H7 (cell line): Measurements from ENCODE around the gene LIMS3. TPM values are rescaled to one million over a fixed set of nuclear protein-coding genes. Genes with fewer than 3 reads are reported as not detected.
"Not testable (repeated sequence)": the region's sequence is repeated elsewhere in the genome, so short reads cannot be mapped to it uniquely, and the experiment has no call there.

Source experiments
- DNase-seq: peaks from one replicate; pipeline ENCODE4 v3.0.0; 2012
- H3K27me3 ChIP-seq: 2 replicates; pipeline ENCODE4 v1.6.0; 2011; ENCODE audit warnings: mild to moderate bottlenecking, low read length; ENCODE audit not compliant: control insufficient read depth, insufficient read depth
- H3K36me3 ChIP-seq: replicated peaks from 2 replicates; pipeline ENCODE4 v1.5.1; 2011; ENCODE audit warnings: low read length; ENCODE audit not compliant: control insufficient read depth, insufficient read depth
- H3K4me3 ChIP-seq: 2 replicates; pipeline ENCODE4 v1.5.1; 2011; ENCODE audit warnings: low read depth, mild to moderate bottlenecking, control low read depth, low read length, moderate library complexity; ENCODE audit not compliant: insufficient read depth
- total RNA-seq: library from RNA; depleted of rRNA; stranded (reverse); fragments of >200 nt; shearing (Covaris generic); gene quantifications from 2 replicates; pipeline ENCODE4 v1.2.3, GENCODE V29; 2014

The LIMS3 gene
- total RNA-seq, 1 experiment from 2014 or later, result not detected

GRCh38 chr2:109910789-109911188 lies 12.3 kb downstream of the LIMS3 start:
- DNase-seq, H3K36me3 ChIP-seq, H3K4me3 ChIP-seq, H3K27me3 ChIP-seq: not testable (repeated sequence)

GRCh38 chr2:109913911-109914310 lies 15.4 kb downstream of the LIMS3 start:
- DNase-seq, H3K4me3 ChIP-seq, H3K27me3 ChIP-seq, H3K36me3 ChIP-seq: not testable (repeated sequence)

- not testable (repeated sequence) for DNase-seq, H3K4me3 ChIP-seq, H3K27me3 ChIP-seq, H3K36me3 ChIP-seq
Observed at GRCh38 chr2:109914552-109914951, 16.1 kb downstream of the LIMS3 start.

GRCh38 chr2:109915830-109916229 lies 17.3 kb downstream of the LIMS3 start:
- not testable (repeated sequence) for DNase-seq, H3K4me3 ChIP-seq, H3K36me3 ChIP-seq, H3K27me3 ChIP-seq

GRCh38 chr2:109920162-109920561 lies 21.7 kb downstream of the LIMS3 start:
- H3K36me3 ChIP-seq, H3K4me3 ChIP-seq, H3K27me3 ChIP-seq, DNase-seq: not testable (repeated sequence)

GRCh38 chr2:109921543-109922384 lies 23.3 kb downstream of the LIMS3 start:
- not testable (repeated sequence) for H3K27me3 ChIP-seq, H3K36me3 ChIP-seq, DNase-seq, H3K4me3 ChIP-seq

- H3K4me3 ChIP-seq, DNase-seq, H3K27me3 ChIP-seq, H3K36me3 ChIP-seq: not testable (repeated sequence)
Observed at GRCh38 chr2:109924481-109924880, 26.0 kb downstream of the LIMS3 start.

GRCh38 chr2:109927803-109928202 lies 29.3 kb downstream of the LIMS3 start:
- not testable (repeated sequence) for H3K36me3 ChIP-seq, DNase-seq, H3K4me3 ChIP-seq, H3K27me3 ChIP-seq

- not testable (repeated sequence) for H3K36me3 ChIP-seq, H3K27me3 ChIP-seq, H3K4me3 ChIP-seq, DNase-seq
Observed at GRCh38 chr2:109929222-109929621, 30.7 kb downstream of the LIMS3 start.

- not testable (repeated sequence) for H3K27me3 ChIP-seq, DNase-seq, H3K4me3 ChIP-seq, H3K36me3 ChIP-seq
Observed at GRCh38 chr2:109936534-109936933, 38.0 kb downstream of the LIMS3 start.

GRCh38 chr2:109945362-109945761 lies 46.9 kb downstream of the LIMS3 start:
- not testable (repeated sequence) for H3K4me3 ChIP-seq, H3K27me3 ChIP-seq, H3K36me3 ChIP-seq, DNase-seq

- H3K4me3 ChIP-seq, H3K36me3 ChIP-seq, H3K27me3 ChIP-seq, DNase-seq: not testable (repeated sequence)
Observed at GRCh38 chr2:109947262-109947958, 48.9 kb downstream of the LIMS3 start.

- not testable (repeated sequence) for H3K27me3 ChIP-seq, H3K36me3 ChIP-seq, DNase-seq, H3K4me3 ChIP-seq
Observed at GRCh38 chr2:109947959-109948520, 49.6 kb downstream of the LIMS3 start.

- H3K27me3 ChIP-seq, H3K4me3 ChIP-seq, DNase-seq, H3K36me3 ChIP-seq: not testable (repeated sequence)
Observed at GRCh38 chr2:109950146-109950843, 51.8 kb downstream of the LIMS3 start.
